ENCODE measurements around the gene SMARCB1. TPM values are rescaled to one million over a fixed set of nuclear protein-coding genes. Genes with fewer than 3 reads are reported as not detected.
A peak's percentile ranks its signal among the peaks of the same experiment; 100 is the strongest.

Gene SMARCB1
- total and polyA plus RNA-seq, 2 donors from 2014 or later = 68.7 to 79.0 TPM

- FAIRE-seq (no peak), DNase-seq (peak in 1 of 5 donors; percentile 22)
- intact Hi-C loops (cut with DNase I) = no loop called here
- Histone ChIP-seq H3K9ac (ENCODE audit: low read length in 3 of 3) (no peak overlapping the region), H3K27ac (ENCODE audit: low read depth in 2 of 2, low read length in 2 of 2) (no peak overlapping the region), H3K36me3 (ENCODE audit: control insufficient read depth in 2 of 3, insufficient read depth in 3 of 3, low read length in 3 of 3) (peaks cover 4 to 27% (median 15%) of the 10 kb centered on the region in 3 donors), H3K9me3 (ENCODE audit: control insufficient read depth in 2 of 3, insufficient read depth in 1 of 3, low read length in 3 of 3) (no peaks in the 10 kb centered on the region), H3K4me3 (ENCODE audit: low read length in 3 of 3) (no peak overlapping the region), H3K27me3 (ENCODE audit: control insufficient read depth, insufficient read depth, low read length) (no peaks in the 10 kb centered on the region), H3K4me1 (ENCODE audit: control insufficient read depth in 2 of 3, insufficient read depth in 2 of 3, low read depth in 1 of 3, low read length in 3 of 3) (no peaks in the 10 kb centered on the region)
- TF ChIP-seq CTCF (IDR thresholded peaks at IDR 0.05; ENCODE audit: borderline replicate concordance, extremely low read depth, insufficient read depth) = no peak
These were observed 28.9 kb downstream of the SMARCB1 start for GRCh38 chr22:23815541-23816155.

GRCh38 chr22:23816156-23816976 is 29.6 kb downstream of the SMARCB1 start:
- FAIRE-seq = no peak
- peaks cover 4 to 33% (median 15%) of the 10 kb centered on the region in 3 donors for H3K36me3 ChIP-seq (ENCODE audit: control insufficient read depth in 2 of 3, insufficient read depth in 3 of 3, low read length in 3 of 3)

GRCh38 chr22:23817146-23817545 is 30.4 kb downstream of the SMARCB1 start:
- Histone ChIP-seq H3K27ac (ENCODE audit: low read depth in 2 of 2, low read length in 2 of 2) (no peak overlapping the region), H3K4me3 (ENCODE audit: low read length in 3 of 3) (no peak overlapping the region), H3K9me3 (ENCODE audit: control insufficient read depth in 2 of 3, insufficient read depth in 1 of 3, low read length in 3 of 3) (no peaks in the 10 kb centered on the region), H3K4me1 (ENCODE audit: control insufficient read depth in 2 of 3, insufficient read depth in 2 of 3, low read depth in 1 of 3, low read length in 3 of 3) (no peaks in the 10 kb centered on the region), H3K9ac (ENCODE audit: low read length in 3 of 3) (no peak overlapping the region), H3K36me3 (ENCODE audit: control insufficient read depth in 2 of 3, insufficient read depth in 3 of 3, low read length in 3 of 3) (peaks cover 4 to 33% (median 11%) of the 10 kb centered on the region in 3 donors), H3K27me3 (ENCODE audit: control insufficient read depth, insufficient read depth, low read length) (no peaks in the 10 kb centered on the region)
- FAIRE-seq = no peak
- DNase-seq = peak in 1 of 5 donors; percentile 31
- intact Hi-C loops (cut with DNase I) = no loop called here
- TF ChIP-seq CTCF (IDR thresholded peaks at IDR 0.05; ENCODE audit: borderline replicate concordance, extremely low read depth, insufficient read depth) = no peak

More at GRCh38 chr22:23816156-23816976, 29.6 kb downstream of the SMARCB1 start:
- Histone ChIP-seq H3K9ac (ENCODE audit: low read length in 3 of 3) (no peak overlapping the region), H3K27me3 (ENCODE audit: control insufficient read depth, insufficient read depth, low read length) (no peaks in the 10 kb centered on the region), H3K4me3 (ENCODE audit: low read length in 3 of 3) (no peak overlapping the region), H3K27ac (ENCODE audit: low read depth in 2 of 2, low read length in 2 of 2) (no peak overlapping the region), H3K4me1 (ENCODE audit: control insufficient read depth in 2 of 3, insufficient read depth in 2 of 3, low read depth in 1 of 3, low read length in 3 of 3) (no peaks in the 10 kb centered on the region), H3K9me3 (ENCODE audit: control insufficient read depth in 2 of 3, insufficient read depth in 1 of 3, low read length in 3 of 3) (no peaks in the 10 kb centered on the region)
- intact Hi-C loops (cut with DNase I) = no loop called here
- TF ChIP-seq CTCF (IDR thresholded peaks at IDR 0.05; ENCODE audit: borderline replicate concordance, extremely low read depth, insufficient read depth) = no peak
- DNase-seq = peak in 1 of 5 donors; percentile 39
